Activated CD8-positive, alpha-beta memory T cell treated with anti-CD3 and anti-CD28 coated beads, Interleukin-2, amount 50 U/mL, for 24 hours (primary cell): ENCODE results near the gene MAP2K3.

Experiments
- DNase-seq: peaks from one replicate; pipeline ENCODE4 v3.0.0-alpha.2; 2020; ENCODE audit errors: extremely low read depth

Gene MAP2K3

GRCh38 chr17:21282850-21283249 is 1.7 kb upstream of the MAP2K3 start:
- DNase-seq: no peak

GRCh38 chr17:21283482-21284318 is 811 bp upstream of the MAP2K3 start:
- DNase-seq: no peak

GRCh38 chr17:21285164-21286065 is 904 bp downstream of the MAP2K3 start:
- no peak for DNase-seq

GRCh38 chr17:21286066-21286770 is 1.7 kb downstream of the MAP2K3 start:
- no peak for DNase-seq

GRCh38 chr17:21286909-21287702 is 2.6 kb downstream of the MAP2K3 start:
- no peak for DNase-seq

GRCh38 chr17:21287703-21288449 is 3.4 kb downstream of the MAP2K3 start:
- peak; percentile 92 for DNase-seq

GRCh38 chr17:21288571-21289017 is 4.1 kb downstream of the MAP2K3 start:
- no peak for DNase-seq

- DNase-seq: no peak
These were observed 4.8 kb downstream of the MAP2K3 start for GRCh38 chr17:21289175-21289901.

GRCh38 chr17:21289902-21290571 is 5.5 kb downstream of the MAP2K3 start:
- no peak for DNase-seq

- no peak for DNase-seq
These were observed 6.8 kb downstream of the MAP2K3 start for GRCh38 chr17:21291357-21291756.

GRCh38 chr17:21291862-21292261 is 7.4 kb downstream of the MAP2K3 start:
- no peak for DNase-seq

- no peak for DNase-seq
These were observed 8.6 kb downstream of the MAP2K3 start for GRCh38 chr17:21292867-21293830.

- no peak for DNase-seq
These were observed 9.3 kb downstream of the MAP2K3 start for GRCh38 chr17:21293831-21294210.

- no peak for DNase-seq
These were observed 10.0 kb downstream of the MAP2K3 start for GRCh38 chr17:21294321-21295035.

GRCh38 chr17:21295036-21295952 is 10.8 kb downstream of the MAP2K3 start:
- DNase-seq: no peak
